Measurements from ENCODE around the gene CUEDC1. TPM values are rescaled to one million over a fixed set of nuclear protein-coding genes. Genes with fewer than 3 reads are reported as not detected.

The CUEDC1 gene
- total and polyA plus RNA-seq, 2 of the 13 experiments (the other 11 are each of a cell fraction or from before 2014, with no cell fraction given) = 7.4 to 12.9 TPM

DNA sequence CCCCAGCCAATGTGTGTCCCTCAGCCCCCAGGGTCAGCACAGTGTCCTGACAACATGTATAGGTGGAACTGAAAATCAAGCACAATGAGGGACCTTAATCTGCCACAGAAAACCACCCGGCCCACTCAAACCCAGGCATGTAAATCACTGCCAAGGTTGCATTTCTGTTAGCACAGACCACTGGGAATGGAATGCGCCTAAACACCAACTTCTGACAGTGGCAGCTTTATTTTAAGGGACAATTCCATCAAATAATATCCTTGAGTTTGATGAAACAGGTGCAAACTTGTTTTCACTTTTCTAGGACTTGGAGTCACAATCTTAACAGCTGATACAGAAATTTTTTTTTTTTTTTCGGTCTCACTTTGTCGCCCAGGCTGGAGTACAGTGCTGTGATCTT lies 68.1 kb downstream of the CUEDC1 start:
- CTCF ChIA-PET (ENCODE audit: low intra/inter-chr PET ratio, low total read pairs) = no interaction called here
- BruUV-seq (replicated peaks) = no TSS peak
- Histone ChIP-seq H3K4me1 (ENCODE audit: insufficient read depth, low read length) (peaks cover 22% of the 10 kb centered on the region), H2AFZ (ENCODE audit: low read length) (no peak overlapping the region), H3K4me3 (replicated peaks in 1 of 3; ENCODE audit: insufficient read depth in 1 of 3, low read depth in 2 of 3, low read length in 3 of 3) (no peak overlapping the region), H3K27ac (ENCODE audit: extremely low read length, insufficient read depth, low read length) (no peak overlapping the region), H3K4me2 (ENCODE audit: low read depth, low read length) (no peak overlapping the region), H3K36me3 (replicated peaks in 1 of 2; ENCODE audit: control insufficient read depth in 1 of 2, insufficient read depth in 2 of 2, low read length in 2 of 2) (peaks cover 0 to 2% of the 10 kb centered on the region in 2 experiments; a peak in 1 of 5 replicates), H3K9ac (ENCODE audit: insufficient read depth, low read depth, low read length) (no peak overlapping the region), H3K27me3 (ENCODE audit: control insufficient read depth in 1 of 2, insufficient read depth in 2 of 2, low read length in 2 of 2) (no peaks in the 10 kb centered on the region), H3K79me2 (ENCODE audit: insufficient read depth, low read length) (no peaks in the 10 kb centered on the region), H4K20me1 (ENCODE audit: insufficient read depth, low read length) (no peaks in the 10 kb centered on the region), H3K9me3 (ENCODE audit: low read length) (no peaks in the 10 kb centered on the region)
- in situ Hi-C loops (cut with HindIII; ENCODE audit: extremely low pct_ligation_motif_present, low pct_unique_long_range_greater_than_20kb) = no loop called here
- no peak for FAIRE-seq
- WGBS (ENCODE audit: low lambda C conversion rate) = 91% methylated on average over 4 of the region's 4 CpGs
- no peak for DNase-seq (ENCODE audit: low spot score)
- no peak for ATAC-seq
- no peak for TF ChIP-seq SNRNP70 (IDR thresholded peaks at IDR 0.05; ENCODE audit: low read depth, low read length)
- no peak for TF ChIP-seq NFYB (CRISPR knock-in tag; IDR thresholded peaks at IDR 0.05)
- TF ChIP-seq AKAP8 (CRISPR knock-in tag; IDR thresholded peaks at IDR 0.05) = no peak
- intact Hi-C loops (cut with micrococcal nuclease; ENCODE audit: unreplicated experiment) = no loop called here
- POLR2A ChIA-PET = no interaction called here

DNA sequence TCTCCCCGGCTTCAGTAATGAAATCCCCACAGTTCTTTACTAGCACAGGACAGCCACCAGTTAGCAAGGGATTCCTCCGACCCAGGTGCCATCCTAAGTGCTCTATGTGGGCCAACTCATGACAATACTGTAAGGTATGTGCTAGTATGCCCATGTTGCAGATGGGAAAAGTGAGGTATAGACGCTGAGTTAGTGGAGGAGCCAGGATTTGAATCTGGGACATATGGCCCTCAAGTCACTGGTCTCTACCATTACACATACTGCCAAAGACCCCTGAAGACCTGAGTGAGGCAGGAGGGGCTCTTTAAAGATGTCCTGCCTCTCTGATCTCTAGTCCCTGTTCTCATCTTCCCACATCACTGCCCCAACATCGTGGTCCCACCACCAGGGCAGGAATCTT lies 69.2 kb downstream of the CUEDC1 start:
- Histone ChIP-seq H4K20me1 (ENCODE audit: insufficient read depth, low read length) (no peaks in the 10 kb centered on the region), H3K9me3 (ENCODE audit: low read length) (no peaks in the 10 kb centered on the region), H3K9ac (ENCODE audit: insufficient read depth, low read depth, low read length) (no peak overlapping the region), H3K27me3 (ENCODE audit: control insufficient read depth in 1 of 2, insufficient read depth in 2 of 2, low read length in 2 of 2) (no peaks in the 10 kb centered on the region), H3K4me3 (replicated peaks in 1 of 3; ENCODE audit: insufficient read depth in 1 of 3, low read depth in 2 of 3, low read length in 3 of 3) (no peak overlapping the region), H3K79me2 (ENCODE audit: insufficient read depth, low read length) (no peaks in the 10 kb centered on the region), H2AFZ (ENCODE audit: low read length) (no peak overlapping the region), H3K27ac (ENCODE audit: extremely low read length, insufficient read depth, low read length) (no peak overlapping the region), H3K36me3 (replicated peaks in 1 of 2; ENCODE audit: control insufficient read depth in 1 of 2, insufficient read depth in 2 of 2, low read length in 2 of 2) (peaks cover 0 to 2% of the 10 kb centered on the region in 2 experiments; a peak in 1 of 5 replicates), H3K4me2 (ENCODE audit: low read depth, low read length) (no peak overlapping the region), H3K4me1 (ENCODE audit: insufficient read depth, low read length) (peaks cover 28% of the 10 kb centered on the region)
- ChIA-PET CTCF (ENCODE audit: low intra/inter-chr PET ratio, low total read pairs) (no interaction called here), POLR2A (no interaction called here)
- in situ Hi-C loops (cut with HindIII; ENCODE audit: extremely low pct_ligation_motif_present, low pct_unique_long_range_greater_than_20kb) = no loop called here
- FAIRE-seq (no peak), DNase-seq (ENCODE audit: low spot score) (no peak), ATAC-seq (no peak)
- intact Hi-C loops (cut with micrococcal nuclease; ENCODE audit: unreplicated experiment) = no loop called here
- TF ChIP-seq, protein P1, sequence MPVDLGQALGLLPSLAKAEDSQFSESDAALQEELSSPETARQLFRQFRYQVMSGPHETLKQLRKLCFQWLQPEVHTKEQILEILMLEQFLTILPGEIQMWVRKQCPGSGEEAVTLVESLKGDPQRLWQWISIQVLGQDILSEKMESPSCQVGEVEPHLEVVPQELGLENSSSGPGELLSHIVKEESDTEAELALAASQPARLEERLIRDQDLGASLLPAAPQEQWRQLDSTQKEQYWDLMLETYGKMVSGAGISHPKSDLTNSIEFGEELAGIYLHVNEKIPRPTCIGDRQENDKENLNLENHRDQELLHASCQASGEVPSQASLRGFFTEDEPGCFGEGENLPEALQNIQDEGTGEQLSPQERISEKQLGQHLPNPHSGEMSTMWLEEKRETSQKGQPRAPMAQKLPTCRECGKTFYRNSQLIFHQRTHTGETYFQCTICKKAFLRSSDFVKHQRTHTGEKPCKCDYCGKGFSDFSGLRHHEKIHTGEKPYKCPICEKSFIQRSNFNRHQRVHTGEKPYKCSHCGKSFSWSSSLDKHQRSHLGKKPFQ (CRISPR knock-in tag; IDR thresholded peaks at IDR 0.05; ENCODE audit: insufficient replicate concordance) = no peak
- TF ChIP-seq, protein P2, sequence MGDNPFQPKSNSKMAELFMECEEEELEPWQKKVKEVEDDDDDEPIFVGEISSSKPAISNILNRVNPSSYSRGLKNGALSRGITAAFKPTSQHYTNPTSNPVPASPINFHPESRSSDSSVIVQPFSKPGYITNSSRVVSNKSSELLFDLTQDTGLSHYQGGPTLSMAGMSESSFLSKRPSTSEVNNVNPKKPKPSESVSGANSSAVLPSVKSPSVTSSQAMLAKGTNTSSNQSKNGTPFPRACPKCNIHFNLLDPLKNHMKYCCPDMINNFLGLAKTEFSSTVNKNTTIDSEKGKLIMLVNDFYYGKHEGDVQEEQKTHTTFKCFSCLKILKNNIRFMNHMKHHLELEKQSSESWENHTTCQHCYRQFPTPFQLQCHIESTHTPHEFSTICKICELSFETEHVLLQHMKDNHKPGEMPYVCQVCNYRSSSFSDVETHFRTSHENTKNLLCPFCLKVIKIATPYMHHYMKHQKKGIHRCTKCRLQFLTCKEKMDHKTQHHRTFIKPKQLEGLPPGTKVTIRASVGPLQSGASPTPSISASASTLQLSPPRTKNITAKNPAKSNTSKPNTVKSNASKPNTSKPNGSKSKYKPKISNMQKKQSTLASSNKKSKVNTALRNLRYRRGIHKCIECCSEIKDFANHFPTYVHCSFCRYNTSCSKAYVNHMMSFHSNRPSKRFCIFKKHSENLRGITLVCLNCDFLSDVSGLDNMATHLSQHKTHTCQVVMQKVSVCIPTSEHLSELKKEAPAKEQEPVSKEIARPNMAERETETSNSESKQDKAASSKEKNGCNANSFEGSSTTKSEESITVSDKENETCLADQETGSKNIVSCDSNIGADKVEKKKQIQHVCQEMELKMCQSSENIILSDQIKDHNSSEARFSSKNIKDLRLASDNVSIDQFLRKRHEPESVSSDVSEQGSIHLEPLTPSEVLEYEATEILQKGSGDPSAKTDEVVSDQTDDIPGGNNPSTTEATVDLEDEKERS (CRISPR knock-in tag; IDR thresholded peaks at IDR 0.05) = no peak
- TF ChIP-seq ZNF629 (CRISPR knock-in tag; conservative IDR thresholded peaks at IDR 0.05) (peak; percentile 78), NCOR1 (IDR thresholded peaks at IDR 0.05; ENCODE audit: borderline replicate concordance, low read length) (no peak)
- 85% methylated on average over 4 of the region's 4 CpGs for WGBS (ENCODE audit: low lambda C conversion rate)
- BruUV-seq (replicated peaks) = no TSS peak

All from HepG2 (cell line).